GM19438 (cell line): ENCODE data around the gene SPON2.
"Not testable (repeated sequence)": the region's sequence is repeated elsewhere in the genome, so short reads cannot be mapped to it uniquely, and the experiment has no call there.

Source experiments
- ATAC-seq: cut with Tn5 transposase; IDR thresholded peaks from one replicate; pipeline ENCODE4 v1.9.1; 2021; ENCODE audit warnings: low read depth; ENCODE audit not compliant: unreplicated experiment

The SPON2 gene

GRCh38 chr4:1154126-1154522 is 18.3 kb downstream of the SPON2 start:
- ATAC-seq = no peak

- ATAC-seq = no peak
Observed at GRCh38 chr4:1153567-1154090, 18.8 kb downstream of the SPON2 start.

DNA sequence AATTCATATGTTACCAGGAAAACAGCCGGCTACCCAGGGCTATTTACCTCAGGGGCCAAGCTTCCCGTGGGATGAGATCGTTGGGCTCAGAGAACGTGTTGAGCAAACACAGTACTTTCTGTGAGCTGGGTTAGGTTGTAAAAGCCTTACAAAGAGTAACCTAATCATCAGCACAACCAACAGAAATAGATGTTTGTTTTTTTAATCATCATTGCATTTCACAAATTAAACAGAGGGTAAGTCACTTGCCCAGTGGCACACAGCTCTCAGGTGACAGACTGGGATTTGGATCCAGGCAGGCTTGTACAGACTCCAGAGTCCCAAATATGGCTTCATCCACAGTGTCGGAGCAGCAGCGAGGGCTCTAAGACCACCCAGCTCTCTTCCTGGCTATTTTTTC is 20.1 kb downstream of the SPON2 start:
- ATAC-seq = no peak

GRCh38 chr4:1151541-1151940 is 20.8 kb downstream of the SPON2 start:
- ATAC-seq = no peak

DNA sequence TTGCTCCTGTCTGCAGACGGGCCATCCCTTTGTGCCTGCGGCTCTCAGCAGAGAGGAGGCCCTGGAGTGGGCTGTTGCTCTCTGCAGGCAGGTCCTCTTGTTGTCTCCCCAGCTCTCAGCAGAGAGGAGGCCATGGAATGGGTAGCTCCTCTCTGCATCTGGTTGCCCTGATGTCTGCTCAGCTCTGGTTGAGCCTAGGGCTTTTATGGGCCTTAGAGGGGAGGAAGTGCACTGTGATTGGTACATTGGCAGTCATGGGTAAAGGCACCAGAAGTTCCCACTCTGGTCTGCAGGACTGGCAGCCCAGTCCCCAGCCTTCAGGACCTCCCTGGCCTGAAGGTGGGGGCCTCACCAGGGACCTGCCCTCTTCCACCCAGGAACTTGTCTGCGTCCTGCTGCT is 21.5 kb downstream of the SPON2 start:
- no peak for ATAC-seq

DNA sequence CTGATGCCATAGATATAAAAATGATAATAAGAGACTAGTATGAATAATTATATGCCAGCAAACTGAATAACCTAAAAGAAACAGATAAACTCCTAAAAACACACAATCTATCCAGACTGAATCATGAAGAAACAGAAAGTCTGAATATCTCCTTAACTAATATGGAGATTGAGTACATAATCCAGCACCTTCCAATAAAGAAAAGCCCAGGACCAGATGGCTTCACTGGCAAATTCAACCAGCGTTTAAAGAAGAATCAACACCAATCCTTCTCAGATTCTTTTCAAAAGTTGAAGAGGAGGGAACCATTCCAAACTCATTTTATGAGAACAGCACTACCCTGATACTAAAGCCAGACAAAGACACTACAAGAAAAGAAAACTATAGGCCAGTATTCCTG is 32.5 kb downstream of the SPON2 start:
- no peak for ATAC-seq

DNA sequence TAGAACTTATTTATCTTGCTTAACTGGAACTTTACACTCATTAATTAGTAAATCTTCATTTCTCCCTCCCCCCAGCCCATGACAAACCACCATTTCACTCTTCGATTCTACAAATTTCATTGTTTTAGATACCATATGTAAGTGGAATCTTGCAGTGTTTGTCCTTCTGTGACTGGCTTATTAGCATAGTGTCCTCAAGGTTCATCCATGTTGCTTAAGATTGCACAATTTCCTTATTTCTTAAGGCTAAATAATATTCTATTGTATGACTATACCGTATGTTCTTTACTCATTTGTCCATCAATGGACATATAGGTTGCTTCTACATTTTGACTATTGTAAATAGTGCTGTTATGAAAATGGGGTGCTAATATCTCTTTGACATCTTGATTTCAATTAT is 34.5 kb downstream of the SPON2 start:
- ATAC-seq = no peak

DNA sequence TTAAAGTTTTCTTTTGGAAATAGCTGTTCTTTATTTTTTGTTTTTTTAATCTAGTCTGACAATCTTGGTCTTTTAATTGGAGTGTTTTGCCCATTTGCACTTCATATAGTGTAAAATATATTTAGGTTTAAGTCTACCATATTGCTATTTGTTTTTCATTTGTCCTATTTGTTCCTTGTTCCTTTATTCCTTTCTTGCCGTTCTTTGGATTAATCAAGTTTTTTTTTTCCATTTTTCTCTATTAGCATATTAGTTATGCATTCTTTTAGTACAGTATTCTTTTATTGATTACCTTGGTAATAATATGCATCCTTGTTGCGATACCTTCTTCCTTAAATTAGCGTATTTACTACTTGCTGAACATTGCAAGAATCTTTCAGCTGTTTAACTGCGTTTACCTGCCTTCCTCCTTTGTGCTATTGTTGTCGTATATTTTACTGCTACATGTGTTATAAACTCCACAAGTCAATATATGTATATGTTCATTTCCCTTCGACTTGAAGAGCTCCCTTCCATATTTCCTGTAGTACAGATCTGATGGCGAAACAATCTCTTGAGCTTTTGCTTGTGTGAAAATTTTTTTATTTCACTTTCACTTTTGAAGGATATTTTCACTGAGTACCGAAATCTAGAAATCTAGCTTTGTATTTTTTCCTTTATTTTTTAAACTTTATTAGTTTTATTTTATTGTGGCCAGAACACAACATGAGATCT is 35.2 kb downstream of the SPON2 start:
- no peak for ATAC-seq

GRCh38 chr4:1136048-1136447 is 36.3 kb downstream of the SPON2 start:
- no peak for ATAC-seq

GRCh38 chr4:1133033-1133432 is 39.4 kb downstream of the SPON2 start:
- ATAC-seq = no peak

GRCh38 chr4:1130316-1131186 is 41.8 kb downstream of the SPON2 start:
- ATAC-seq = peak; percentile 74

DNA sequence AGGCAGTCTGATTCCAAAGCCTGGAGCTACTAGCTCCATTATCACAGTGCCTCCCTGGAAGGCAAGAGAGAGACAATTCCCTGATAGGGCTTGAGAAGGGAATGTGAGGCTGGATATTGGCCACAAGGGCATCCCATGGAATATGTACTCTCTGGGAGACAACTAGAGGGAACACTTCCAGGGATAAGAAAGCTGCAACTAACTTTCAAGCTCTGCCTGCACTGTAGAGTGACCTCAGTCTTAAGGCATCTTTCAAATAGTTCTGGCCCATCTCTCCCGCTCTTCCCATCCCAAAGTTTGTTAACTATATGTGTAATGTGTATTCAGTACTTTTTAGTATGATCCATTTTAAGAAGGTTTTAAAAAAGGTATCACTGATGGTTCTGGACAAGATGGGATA is 45.9 kb downstream of the SPON2 start:
- no peak for ATAC-seq

GRCh38 chr4:1125466-1125865 is 46.9 kb downstream of the SPON2 start:
- not testable (repeated sequence) for ATAC-seq

DNA sequence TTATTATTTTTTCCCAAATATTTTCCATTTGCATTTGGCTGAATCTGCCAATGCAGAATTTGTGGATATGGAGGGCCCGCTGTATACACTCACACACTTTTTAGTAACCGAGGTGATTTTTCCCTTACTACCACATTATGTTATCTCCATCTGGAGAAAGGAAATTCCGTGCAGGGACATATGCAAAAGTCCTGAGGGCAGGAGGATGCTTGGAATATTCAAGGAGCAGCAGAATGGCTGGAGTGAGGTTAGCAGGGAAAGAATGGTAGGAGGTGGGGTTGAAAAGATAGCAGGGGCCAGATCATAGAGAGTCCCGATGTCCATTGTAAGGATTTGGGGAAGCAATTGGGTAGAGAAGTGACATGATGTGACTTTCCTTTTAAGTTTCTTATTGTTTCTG is 47.6 kb downstream of the SPON2 start:
- ATAC-seq = no peak

GRCh38 chr4:1122505-1122904 is 49.9 kb downstream of the SPON2 start:
- ATAC-seq = no peak
